ENCODE data around the gene TELO2.

DNA sequence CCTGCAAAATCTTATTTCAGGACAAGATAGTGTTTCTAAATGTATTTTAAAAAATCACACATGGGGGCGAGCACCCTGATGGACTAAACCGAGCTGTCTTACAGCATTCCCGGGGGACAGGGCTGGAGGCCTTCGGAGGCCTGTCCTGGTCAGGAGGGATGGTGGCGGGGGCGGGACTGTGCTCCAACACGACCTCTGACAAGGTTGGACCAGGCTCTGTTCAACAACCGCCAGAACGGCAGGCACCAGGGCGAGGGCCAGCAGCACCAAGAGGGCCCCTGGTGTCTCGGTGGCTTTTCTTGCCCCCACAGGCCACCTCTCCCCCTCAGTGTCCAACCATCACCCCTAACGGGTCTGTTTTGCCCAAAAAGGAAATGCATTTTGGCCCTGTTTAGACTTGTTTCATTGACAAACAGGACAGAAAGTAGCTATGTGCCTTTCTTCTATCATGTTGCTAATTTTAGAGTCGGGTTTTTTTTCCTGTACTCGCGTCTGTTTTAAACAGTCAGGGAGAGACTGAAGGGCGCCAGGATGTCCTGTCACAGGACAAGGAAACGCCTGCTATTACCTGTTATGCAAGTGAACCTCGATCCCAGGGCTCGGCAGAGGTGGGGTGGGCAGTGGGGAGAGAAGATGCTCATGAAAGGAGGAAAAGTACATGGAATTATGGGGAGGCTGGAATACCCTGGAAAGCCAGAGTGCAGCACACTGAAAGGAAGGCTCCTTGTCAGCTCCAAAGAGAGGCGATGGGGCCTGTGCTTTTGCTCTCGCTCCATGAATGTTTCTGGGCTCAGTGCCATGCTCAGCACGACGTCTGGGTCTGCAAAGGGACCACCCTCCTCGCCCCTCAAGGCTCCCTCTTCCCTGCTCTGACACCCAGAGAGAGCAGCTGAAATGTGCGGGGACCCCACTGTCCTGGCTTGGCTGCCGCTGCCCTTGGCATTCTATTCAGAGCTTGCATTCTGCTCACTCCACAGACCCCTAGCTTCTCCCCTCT, 52.2 kb downstream of the TELO2 start:
- TF ChIP-seq, protein P1, sequence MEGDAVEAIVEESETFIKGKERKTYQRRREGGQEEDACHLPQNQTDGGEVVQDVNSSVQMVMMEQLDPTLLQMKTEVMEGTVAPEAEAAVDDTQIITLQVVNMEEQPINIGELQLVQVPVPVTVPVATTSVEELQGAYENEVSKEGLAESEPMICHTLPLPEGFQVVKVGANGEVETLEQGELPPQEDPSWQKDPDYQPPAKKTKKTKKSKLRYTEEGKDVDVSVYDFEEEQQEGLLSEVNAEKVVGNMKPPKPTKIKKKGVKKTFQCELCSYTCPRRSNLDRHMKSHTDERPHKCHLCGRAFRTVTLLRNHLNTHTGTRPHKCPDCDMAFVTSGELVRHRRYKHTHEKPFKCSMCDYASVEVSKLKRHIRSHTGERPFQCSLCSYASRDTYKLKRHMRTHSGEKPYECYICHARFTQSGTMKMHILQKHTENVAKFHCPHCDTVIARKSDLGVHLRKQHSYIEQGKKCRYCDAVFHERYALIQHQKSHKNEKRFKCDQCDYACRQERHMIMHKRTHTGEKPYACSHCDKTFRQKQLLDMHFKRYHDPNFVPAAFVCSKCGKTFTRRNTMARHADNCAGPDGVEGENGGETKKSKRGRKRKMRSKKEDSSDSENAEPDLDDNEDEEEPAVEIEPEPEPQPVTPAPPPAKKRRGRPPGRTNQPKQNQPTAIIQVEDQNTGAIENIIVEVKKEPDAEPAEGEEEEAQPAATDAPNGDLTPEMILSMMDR (IDR thresholded peaks at IDR 0.05): no peak
- TF ChIP-seq, protein P2, sequence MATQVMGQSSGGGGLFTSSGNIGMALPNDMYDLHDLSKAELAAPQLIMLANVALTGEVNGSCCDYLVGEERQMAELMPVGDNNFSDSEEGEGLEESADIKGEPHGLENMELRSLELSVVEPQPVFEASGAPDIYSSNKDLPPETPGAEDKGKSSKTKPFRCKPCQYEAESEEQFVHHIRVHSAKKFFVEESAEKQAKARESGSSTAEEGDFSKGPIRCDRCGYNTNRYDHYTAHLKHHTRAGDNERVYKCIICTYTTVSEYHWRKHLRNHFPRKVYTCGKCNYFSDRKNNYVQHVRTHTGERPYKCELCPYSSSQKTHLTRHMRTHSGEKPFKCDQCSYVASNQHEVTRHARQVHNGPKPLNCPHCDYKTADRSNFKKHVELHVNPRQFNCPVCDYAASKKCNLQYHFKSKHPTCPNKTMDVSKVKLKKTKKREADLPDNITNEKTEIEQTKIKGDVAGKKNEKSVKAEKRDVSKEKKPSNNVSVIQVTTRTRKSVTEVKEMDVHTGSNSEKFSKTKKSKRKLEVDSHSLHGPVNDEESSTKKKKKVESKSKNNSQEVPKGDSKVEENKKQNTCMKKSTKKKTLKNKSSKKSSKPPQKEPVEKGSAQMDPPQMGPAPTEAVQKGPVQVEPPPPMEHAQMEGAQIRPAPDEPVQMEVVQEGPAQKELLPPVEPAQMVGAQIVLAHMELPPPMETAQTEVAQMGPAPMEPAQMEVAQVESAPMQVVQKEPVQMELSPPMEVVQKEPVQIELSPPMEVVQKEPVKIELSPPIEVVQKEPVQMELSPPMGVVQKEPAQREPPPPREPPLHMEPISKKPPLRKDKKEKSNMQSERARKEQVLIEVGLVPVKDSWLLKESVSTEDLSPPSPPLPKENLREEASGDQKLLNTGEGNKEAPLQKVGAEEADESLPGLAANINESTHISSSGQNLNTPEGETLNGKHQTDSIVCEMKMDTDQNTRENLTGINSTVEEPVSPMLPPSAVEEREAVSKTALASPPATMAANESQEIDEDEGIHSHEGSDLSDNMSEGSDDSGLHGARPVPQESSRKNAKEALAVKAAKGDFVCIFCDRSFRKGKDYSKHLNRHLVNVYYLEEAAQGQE (IDR thresholded peaks at IDR 0.05; ENCODE audit: insufficient read depth in 1 of 2, low read depth in 2 of 2, low read length in 1 of 2): no peak
